PC-3 (cell line): ENCODE data around the gene BACH2. TPM values are rescaled to one million over a fixed set of nuclear protein-coding genes. Genes with fewer than 3 reads are reported as not detected.

Source experiments
- ATAC-seq: fragments of 200-7000 bp; cut with Tn5 transposase; 2 replicates; pipeline ENCODE4 v1.9.1; 2020; ENCODE audit warnings: mild to moderate bottlenecking, moderate library complexity
- BruUV-seq: library from RNA; stranded (reverse); fragments of 400-500 nt; replicated peaks from 2 replicates; lab custom pipeline; 2021; lab: Mats Ljungman, UMichigan
- CTCF ChIA-PET: fragments of 300-600 bp; sonication (Branson Sonifier 250); formaldehyde crosslinking; loops from one replicate; lab custom pipeline; 2022; ENCODE audit warnings: antibody characterized with exemption; lab: Charles Lee
- POLR2A ChIA-PET: fragments of 300-600 bp; sonication (Branson Sonifier 250); formaldehyde crosslinking; loops from one replicate; lab custom pipeline; 2022; ENCODE audit warnings: antibody characterized with exemption; ENCODE audit not compliant: unreplicated experiment; lab: Charles Lee
- DNase-seq: peaks from one replicate; pipeline ENCODE4 v3.0.0-alpha.2; 2015
- H2AFZ ChIP-seq: fragments of 300-600 bp; sonication (generic); 2 replicates; pipeline ENCODE4 v1.6.0; 2016; ENCODE audit warnings: antibody characterized with exemption, low read length
- H3F3A ChIP-seq: fragments of 300-600 bp; sonication (generic); one replicate; pipeline ENCODE4 v1.6.0; 2017; ENCODE audit warnings: antibody characterized with exemption, low read length, control low read depth, mild to moderate bottlenecking; ENCODE audit not compliant: unreplicated experiment
- H3K27ac ChIP-seq: fragments of 300-600 bp; sonication (generic); 2 replicates; pipeline ENCODE4 v1.5.1; 2016; ENCODE audit warnings: mild to moderate bottlenecking, low read length
- H3K27me3 ChIP-seq: fragments of 300-600 bp; sonication (generic); 2 replicates; pipeline ENCODE4 v1.6.1; 2016; ENCODE audit warnings: low read length, mixed read lengths
- H3K36me3 ChIP-seq: fragments of 300-600 bp; sonication (generic); 2 replicates; pipeline ENCODE4 v1.6.1; 2016; ENCODE audit warnings: low read depth, mixed run types, low read length, mixed read lengths
- H3K4me1 ChIP-seq: fragments of 300-600 bp; sonication (generic); 2 replicates; pipeline ENCODE4 v1.5.1; 2016; ENCODE audit warnings: low read length; ENCODE audit not compliant: insufficient read depth
- H3K4me2 ChIP-seq: fragments of 300-600 bp; sonication (generic); 2 replicates; pipeline ENCODE4 v1.6.0; 2016; ENCODE audit warnings: low read length
- H3K4me3 ChIP-seq: fragments of 300-600 bp; sonication (generic); 2 replicates; pipeline ENCODE4 v1.5.1; 2016; ENCODE audit warnings: mild to moderate bottlenecking, low read length, mixed read lengths
- H3K79me2 ChIP-seq: fragments of 300-600 bp; sonication (generic); 2 replicates; pipeline ENCODE4 v1.6.1; 2017; ENCODE audit warnings: low read length, mixed read lengths
- H3K9ac ChIP-seq: fragments of 300-600 bp; sonication (generic); 2 replicates; pipeline ENCODE4 v1.6.0; 2016; ENCODE audit warnings: mild to moderate bottlenecking, low read length
- H3K9me2 ChIP-seq: fragments of 300-600 bp; sonication (generic); replicated peaks from 2 replicates; pipeline ENCODE4 v1.6.1; 2016; ENCODE audit warnings: mixed run types, low read length, mixed read lengths
- H3K9me3 ChIP-seq: fragments of 300-600 bp; sonication (generic); 2 replicates; pipeline ENCODE4 v1.6.1; 2016; ENCODE audit warnings: low read length, mixed read lengths
- H4K20me1 ChIP-seq: fragments of 300-600 bp; sonication (generic); 2 replicates; pipeline ENCODE4 v1.6.1; 2016; ENCODE audit warnings: low read length, mixed read lengths
- CTCF ChIP-seq: fragments of 300-600 bp; sonication (generic); conservative IDR thresholded peaks from 2 replicates; pipeline ENCODE4 v1.5.1; 2017; ENCODE audit warnings: antibody characterized with exemption, low read depth, mild to moderate bottlenecking, low read length
- EZH2 ChIP-seq: fragments of 300-600 bp; sonication (generic); IDR thresholded peaks from one replicate; pipeline ENCODE4 v1.6.1; 2017; ENCODE audit warnings: antibody characterized with exemption, mild to moderate bottlenecking, low read length; ENCODE audit not compliant: unreplicated experiment
- EZH2phosphoT487 ChIP-seq: fragments of 300-600 bp; sonication (generic); IDR thresholded peaks from 2 replicates; pipeline ENCODE4 v1.6.1; 2018; ENCODE audit warnings: mild to moderate bottlenecking, antibody characterized with exemption, low read length, borderline replicate concordance
- intact Hi-C: fragments of 100-400 bp; cut with micrococcal nuclease; formaldehyde crosslinking; loops from 2 replicates; pipeline ENCODE4 v1.9.0; 2023
- total RNA-seq: library from RNA; depleted of rRNA; stranded (reverse); fragments of >200 nt; gene quantifications from 2 replicates; pipeline ENCODE4 v1.2.3, GENCODE V29; 2014

The BACH2 gene
- total RNA-seq, 1 experiment from 2014 or later = 7.0 TPM

- no TSS peak for BruUV-seq
- Histone ChIP-seq H3K9me2 (no peaks in the 10 kb centered on the region), H3K9me3 (no peaks in the 10 kb centered on the region), H3K79me2 (no peaks in the 10 kb centered on the region), H3F3A (no peaks in the 10 kb centered on the region), H3K27me3 (no peaks in the 10 kb centered on the region), H3K36me3 (no peaks in the 10 kb centered on the region), H3K27ac (no peak overlapping the region), H3K4me2 (no peak overlapping the region), H2AFZ (no peak overlapping the region), H4K20me1 (no peaks in the 10 kb centered on the region), H3K9ac (no peak overlapping the region), H3K4me3 (no peak overlapping the region), H3K4me1 (peaks cover 9% of the 10 kb centered on the region; the same call in 1 of the 2 replicates)
- DNase-seq (no peak), ATAC-seq (no peak)
- ChIA-PET CTCF (no interaction called here), POLR2A (no interaction called here)
- intact Hi-C loops = no loop called here
- TF ChIP-seq EZH2phosphoT487 (no peak), EZH2 (no peak), CTCF (no peak)
Measured at GRCh38 chr6:90329386-90330077, 32.9 kb upstream of the BACH2 start.

GRCh38 chr6:90328004-90328403 lies 31.4 kb upstream of the BACH2 start:
- Histone ChIP-seq H3K27ac (0 out of 2 replicates have a peak overlapping the region, but pooled peaks have one; percentile 15), H3K4me3 (no peak overlapping the region), H3K79me2 (no peaks in the 10 kb centered on the region), H3K9me2 (no peaks in the 10 kb centered on the region), H3F3A (no peaks in the 10 kb centered on the region), H4K20me1 (no peaks in the 10 kb centered on the region), H2AFZ (no peak overlapping the region), H3K36me3 (no peaks in the 10 kb centered on the region), H3K9me3 (no peaks in the 10 kb centered on the region), H3K4me2 (no peak overlapping the region), H3K27me3 (no peaks in the 10 kb centered on the region), H3K9ac (no peak overlapping the region), H3K4me1 (peaks cover 12% of the 10 kb centered on the region; the same call in 1 of the 2 replicates)
- no TSS peak for BruUV-seq
- ChIA-PET CTCF (no interaction called here), POLR2A (no interaction called here)
- peak; percentile 83 for ATAC-seq
- peak; percentile 54 for DNase-seq
- TF ChIP-seq CTCF (no peak), EZH2phosphoT487 (no peak)
- intact Hi-C loops = no loop called here

GRCh38 chr6:90326404-90327057 lies 29.9 kb upstream of the BACH2 start:
- ATAC-seq = no peak
- TF ChIP-seq EZH2 (no peak), CTCF (no peak), EZH2phosphoT487 (no peak)
- no peaks in the 10 kb centered on the region for H4K20me1 ChIP-seq
- no peaks in the 10 kb centered on the region for H3K27me3 ChIP-seq
- no peaks in the 10 kb centered on the region for H3K36me3 ChIP-seq
- H3K27ac ChIP-seq = no peak overlapping the region
- no peak for DNase-seq
- no TSS peak for BruUV-seq
- H3K9ac ChIP-seq = no peak overlapping the region
- no peak overlapping the region for H2AFZ ChIP-seq
- CTCF ChIA-PET = no interaction called here
- no peaks in the 10 kb centered on the region for H3K9me3 ChIP-seq
- H3K4me3 ChIP-seq = no peak overlapping the region
- intact Hi-C loops = no loop called here
- H3F3A ChIP-seq = no peaks in the 10 kb centered on the region
- peaks cover 19% of the 10 kb centered on the region for H3K4me1 ChIP-seq
- no peak overlapping the region for H3K4me2 ChIP-seq
- no peaks in the 10 kb centered on the region for H3K9me2 ChIP-seq
- no peaks in the 10 kb centered on the region for H3K79me2 ChIP-seq
- POLR2A ChIA-PET = no interaction called here
